Measurements from ENCODE around the gene DPP7.
"Not testable (repeated sequence)": the region's sequence is repeated elsewhere in the genome, so short reads cannot be mapped to it uniquely, and the experiment has no call there.

The DPP7 gene

GRCh38 chr9:137134191-137134590 lies 19.7 kb upstream of the DPP7 start:
- Histone ChIP-seq H3K9ac (ENCODE audit: low read length) (no peak overlapping the region), H3K4me3 (ENCODE audit: low read length) (no peak overlapping the region), H3K27me3 (ENCODE audit: control insufficient read depth, insufficient read depth, low read length) (peaks cover 32% of the 10 kb centered on the region), H3K4me1 (ENCODE audit: control insufficient read depth, insufficient read depth, low read length) (peaks cover 5% of the 10 kb centered on the region), H3K36me3 (ENCODE audit: control insufficient read depth, insufficient read depth, low read length) (no peaks in the 10 kb centered on the region), H3K9me3 (ENCODE audit: control insufficient read depth, low read length) (no peaks in the 10 kb centered on the region)

- no peak overlapping the region for H3K9ac ChIP-seq (ENCODE audit: low read length)
Observed at GRCh38 chr9:137130176-137130755, 15.7 kb upstream of the DPP7 start.

GRCh38 chr9:137129456-137130175 lies 15.1 kb upstream of the DPP7 start:
- H3K4me1 ChIP-seq (ENCODE audit: control insufficient read depth, insufficient read depth, low read length), result peaks cover 25% of the 10 kb centered on the region
- no peaks in the 10 kb centered on the region for H3K36me3 ChIP-seq (ENCODE audit: control insufficient read depth, insufficient read depth, low read length)
- H3K9ac ChIP-seq (ENCODE audit: low read length), result peak overlapping the region; percentile 70
- no peaks in the 10 kb centered on the region for H3K9me3 ChIP-seq (ENCODE audit: control insufficient read depth, low read length)
- H3K4me3 ChIP-seq (ENCODE audit: low read length), result peak overlapping the region; percentile 77
- H3K27me3 ChIP-seq (ENCODE audit: control insufficient read depth, insufficient read depth, low read length), result no peaks in the 10 kb centered on the region

More at GRCh38 chr9:137130176-137130755, 15.7 kb upstream of the DPP7 start:
- Histone ChIP-seq H3K4me1 (ENCODE audit: control insufficient read depth, insufficient read depth, low read length) (peaks cover 25% of the 10 kb centered on the region), H3K36me3 (ENCODE audit: control insufficient read depth, insufficient read depth, low read length) (no peaks in the 10 kb centered on the region), H3K9me3 (ENCODE audit: control insufficient read depth, low read length) (no peaks in the 10 kb centered on the region), H3K4me3 (ENCODE audit: low read length) (peak overlapping the region; percentile 77), H3K27me3 (ENCODE audit: control insufficient read depth, insufficient read depth, low read length) (no peaks in the 10 kb centered on the region)

GRCh38 chr9:137128862-137129455 lies 14.4 kb upstream of the DPP7 start:
- peaks cover 25% of the 10 kb centered on the region for H3K4me1 ChIP-seq (ENCODE audit: control insufficient read depth, insufficient read depth, low read length)
- peak overlapping the region; percentile 77 for H3K4me3 ChIP-seq (ENCODE audit: low read length)
- peak overlapping the region; percentile 70 for H3K9ac ChIP-seq (ENCODE audit: low read length)
- no peaks in the 10 kb centered on the region for H3K9me3 ChIP-seq (ENCODE audit: control insufficient read depth, low read length)
- no peaks in the 10 kb centered on the region for H3K36me3 ChIP-seq (ENCODE audit: control insufficient read depth, insufficient read depth, low read length)
- H3K27me3 ChIP-seq (ENCODE audit: control insufficient read depth, insufficient read depth, low read length), result no peaks in the 10 kb centered on the region

GRCh38 chr9:137128158-137128861 lies 13.8 kb upstream of the DPP7 start:
- H3K4me3 ChIP-seq (ENCODE audit: low read length), result peak overlapping the region; percentile 77
- peak overlapping the region; percentile 70 for H3K9ac ChIP-seq (ENCODE audit: low read length)
- H3K36me3 ChIP-seq (ENCODE audit: control insufficient read depth, insufficient read depth, low read length), result no peaks in the 10 kb centered on the region
- peaks cover 25% of the 10 kb centered on the region for H3K4me1 ChIP-seq (ENCODE audit: control insufficient read depth, insufficient read depth, low read length)
- H3K27me3 ChIP-seq (ENCODE audit: control insufficient read depth, insufficient read depth, low read length), result no peaks in the 10 kb centered on the region
- no peaks in the 10 kb centered on the region for H3K9me3 ChIP-seq (ENCODE audit: control insufficient read depth, low read length)

GRCh38 chr9:137127301-137128157 lies 13.0 kb upstream of the DPP7 start:
- no peaks in the 10 kb centered on the region for H3K27me3 ChIP-seq (ENCODE audit: control insufficient read depth, insufficient read depth, low read length)
- H3K4me3 ChIP-seq (ENCODE audit: low read length), result peak overlapping the region; percentile 77
- H3K4me1 ChIP-seq (ENCODE audit: control insufficient read depth, insufficient read depth, low read length), result peaks cover 25% of the 10 kb centered on the region
- peak overlapping the region; percentile 70 for H3K9ac ChIP-seq (ENCODE audit: low read length)
- no peaks in the 10 kb centered on the region for H3K36me3 ChIP-seq (ENCODE audit: control insufficient read depth, insufficient read depth, low read length)
- no peaks in the 10 kb centered on the region for H3K9me3 ChIP-seq (ENCODE audit: control insufficient read depth, low read length)

GRCh38 chr9:137126786-137127185 lies 12.3 kb upstream of the DPP7 start:
- H3K9ac ChIP-seq (ENCODE audit: low read length), result peak overlapping the region; percentile 70
- H3K4me1 ChIP-seq (ENCODE audit: control insufficient read depth, insufficient read depth, low read length), result peaks cover 25% of the 10 kb centered on the region
- H3K36me3 ChIP-seq (ENCODE audit: control insufficient read depth, insufficient read depth, low read length), result no peaks in the 10 kb centered on the region
- H3K4me3 ChIP-seq (ENCODE audit: low read length), result peak overlapping the region; percentile 18
- no peaks in the 10 kb centered on the region for H3K9me3 ChIP-seq (ENCODE audit: control insufficient read depth, low read length)
- H3K27me3 ChIP-seq (ENCODE audit: control insufficient read depth, insufficient read depth, low read length), result no peaks in the 10 kb centered on the region

GRCh38 chr9:137123952-137124462 lies 9.5 kb upstream of the DPP7 start:
- not testable (repeated sequence) for H3K36me3 ChIP-seq (ENCODE audit: control insufficient read depth, insufficient read depth, low read length); H3K9me3 ChIP-seq (ENCODE audit: control insufficient read depth, low read length); H3K27me3 ChIP-seq (ENCODE audit: control insufficient read depth, insufficient read depth, low read length); H3K9ac ChIP-seq (ENCODE audit: low read length); H3K4me3 ChIP-seq (ENCODE audit: low read length)
- H3K4me1 ChIP-seq (ENCODE audit: control insufficient read depth, insufficient read depth, low read length), result peaks cover 20% of the 10 kb centered on the region

- Histone ChIP-seq H3K9me3 (ENCODE audit: control insufficient read depth, low read length) (no peaks in the 10 kb centered on the region), H3K4me1 (ENCODE audit: control insufficient read depth, insufficient read depth, low read length) (peaks cover 17% of the 10 kb centered on the region), H3K4me3 (ENCODE audit: low read length) (no peak overlapping the region), H3K36me3 (ENCODE audit: control insufficient read depth, insufficient read depth, low read length) (no peaks in the 10 kb centered on the region), H3K27me3 (ENCODE audit: control insufficient read depth, insufficient read depth, low read length) (no peaks in the 10 kb centered on the region), H3K9ac (ENCODE audit: low read length) (no peak overlapping the region)
Observed at GRCh38 chr9:137123468-137123837, 8.9 kb upstream of the DPP7 start.

GRCh38 chr9:137122796-137123467 lies 8.4 kb upstream of the DPP7 start:
- H3K4me3 ChIP-seq (ENCODE audit: low read length); H3K9ac ChIP-seq (ENCODE audit: low read length); H3K27me3 ChIP-seq (ENCODE audit: control insufficient read depth, insufficient read depth, low read length); H3K9me3 ChIP-seq (ENCODE audit: control insufficient read depth, low read length); H3K36me3 ChIP-seq (ENCODE audit: control insufficient read depth, insufficient read depth, low read length): not testable (repeated sequence)
- H3K4me1 ChIP-seq (ENCODE audit: control insufficient read depth, insufficient read depth, low read length), result peaks cover 12% of the 10 kb centered on the region

All from mucosa of stomach (tissue), 1 donor.